Ureter (tissue), 1 donor: ENCODE results near the gene CPLX3. TPM values are rescaled to one million over a fixed set of nuclear protein-coding genes. Genes with fewer than 3 reads are reported as not detected.

Experiments
- DNase-seq: peaks from one replicate; pipeline ENCODE4 v3.0.0-alpha.2; 2020; ENCODE audit warnings: low spot score
- total RNA-seq: library from RNA; stranded (reverse); gene quantifications from one replicate; pipeline ENCODE4 v1.2.4, GENCODE V29; 2023
- donor health status: DM: yes; HTN: yes; CAD: no.

The CPLX3 gene
- total RNA-seq, 1 donor from 2014 or later = not detected

GRCh38 chr15:74802290-74802689 is 24.1 kb upstream of the CPLX3 start:
- DNase-seq = no peak

- no peak for DNase-seq
Measured at GRCh38 chr15:74802862-74803447, 23.5 kb upstream of the CPLX3 start.

GRCh38 chr15:74804935-74805334 is 21.5 kb upstream of the CPLX3 start:
- no peak for DNase-seq

GRCh38 chr15:74807282-74807681 is 19.1 kb upstream of the CPLX3 start:
- no peak for DNase-seq

- DNase-seq = no peak
Measured at GRCh38 chr15:74808078-74808839, 18.2 kb upstream of the CPLX3 start.

GRCh38 chr15:74808840-74809229 is 17.6 kb upstream of the CPLX3 start:
- no peak for DNase-seq

- DNase-seq = no peak
Measured at GRCh38 chr15:74809242-74809641, 17.2 kb upstream of the CPLX3 start.

- DNase-seq = no peak
Measured at GRCh38 chr15:74809956-74810355, 16.5 kb upstream of the CPLX3 start.

GRCh38 chr15:74812533-74812932 is 13.9 kb upstream of the CPLX3 start, which contains the start of gene LMAN1L:
LMAN1L (plus strand) TSS chr15:74812835; CDS start chr15:74812855, 20 bp downstream.
- DNase-seq = no peak

GRCh38 chr15:74815121-74815934 is 11.1 kb upstream of the CPLX3 start:
- no peak for DNase-seq

- DNase-seq = no peak
Measured at GRCh38 chr15:74815961-74816360, 10.5 kb upstream of the CPLX3 start.

- no peak for DNase-seq
Measured at GRCh38 chr15:74816624-74817369, 9.6 kb upstream of the CPLX3 start.

- DNase-seq = no peak
Measured at GRCh38 chr15:74817370-74817737, 9.1 kb upstream of the CPLX3 start.

GRCh38 chr15:74820056-74820455 is 6.4 kb upstream of the CPLX3 start:
- DNase-seq = no peak

GRCh38 chr15:74821091-74821789 is 5.2 kb upstream of the CPLX3 start:
- no peak for DNase-seq

GRCh38 chr15:74821790-74822158 is 4.7 kb upstream of the CPLX3 start:
- no peak for DNase-seq

GRCh38 chr15:74822233-74822632 is 4.2 kb upstream of the CPLX3 start:
- DNase-seq = no peak

GRCh38 chr15:74823324-74823723 is 3.1 kb upstream of the CPLX3 start:
- DNase-seq = no peak

- no peak for DNase-seq
Measured at GRCh38 chr15:74824976-74825375, 1.5 kb upstream of the CPLX3 start.

GRCh38 chr15:74825866-74826265 is 561 bp upstream of the CPLX3 start:
- DNase-seq = no peak

- no peak for DNase-seq
Measured at GRCh38 chr15:74826921-74827320, 494 bp downstream of the CPLX3 start.
